Stimulated activated CD8-positive, alpha-beta memory T cell treated with anti-CD3 and anti-CD28 coated beads, Interleukin-4, amount 100 ng/mL, for 1 hour (primary cell): Measurements from ENCODE around the gene ZBTB46.
"Not testable (repeated sequence)": the region's sequence is repeated elsewhere in the genome, so short reads cannot be mapped to it uniquely, and the experiment has no call there.

ENCODE experiments used
- DNase-seq, 2 donors: peaks; one replicate each; pipeline ENCODE4 v3.0.0-alpha.2; 2020; ENCODE audit warnings: low read depth in 2 of 2, low spot score in 1 of 2

ZBTB46 gene

DNA sequence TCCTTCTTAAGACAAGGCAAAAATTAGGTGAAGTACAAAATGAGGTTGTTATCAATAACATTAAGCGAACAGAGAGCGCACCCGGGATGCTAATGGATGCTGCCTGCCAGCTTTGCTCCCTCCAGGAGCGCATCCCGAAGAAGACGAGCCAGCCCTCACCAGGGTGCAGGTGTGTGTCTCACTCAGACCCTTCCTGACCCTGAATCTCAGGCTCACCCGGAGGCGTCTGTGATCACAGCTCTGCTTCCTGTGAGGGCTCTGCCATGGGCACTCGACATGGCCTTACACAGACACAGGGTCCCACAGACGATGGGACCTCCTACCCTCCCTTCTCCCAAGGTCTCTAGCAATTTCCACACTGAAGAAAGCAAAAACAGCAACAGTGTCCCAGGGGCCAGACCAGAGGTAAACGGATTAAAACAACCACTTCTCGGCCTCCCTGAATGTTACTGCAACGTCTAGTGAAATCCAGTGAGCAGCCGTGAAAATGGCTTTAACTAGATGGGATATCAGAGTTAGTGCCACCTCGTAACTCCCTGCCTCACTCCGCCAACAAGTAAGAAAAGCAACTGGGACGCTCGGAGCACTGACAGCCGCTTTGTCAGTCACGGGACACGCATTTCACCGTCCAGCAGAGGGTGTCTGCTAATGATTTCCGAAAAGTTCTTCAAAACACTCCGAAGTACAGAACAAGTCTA is 11.7 kb downstream of the ZBTB46 start:
- no peak for DNase-seq

DNA sequence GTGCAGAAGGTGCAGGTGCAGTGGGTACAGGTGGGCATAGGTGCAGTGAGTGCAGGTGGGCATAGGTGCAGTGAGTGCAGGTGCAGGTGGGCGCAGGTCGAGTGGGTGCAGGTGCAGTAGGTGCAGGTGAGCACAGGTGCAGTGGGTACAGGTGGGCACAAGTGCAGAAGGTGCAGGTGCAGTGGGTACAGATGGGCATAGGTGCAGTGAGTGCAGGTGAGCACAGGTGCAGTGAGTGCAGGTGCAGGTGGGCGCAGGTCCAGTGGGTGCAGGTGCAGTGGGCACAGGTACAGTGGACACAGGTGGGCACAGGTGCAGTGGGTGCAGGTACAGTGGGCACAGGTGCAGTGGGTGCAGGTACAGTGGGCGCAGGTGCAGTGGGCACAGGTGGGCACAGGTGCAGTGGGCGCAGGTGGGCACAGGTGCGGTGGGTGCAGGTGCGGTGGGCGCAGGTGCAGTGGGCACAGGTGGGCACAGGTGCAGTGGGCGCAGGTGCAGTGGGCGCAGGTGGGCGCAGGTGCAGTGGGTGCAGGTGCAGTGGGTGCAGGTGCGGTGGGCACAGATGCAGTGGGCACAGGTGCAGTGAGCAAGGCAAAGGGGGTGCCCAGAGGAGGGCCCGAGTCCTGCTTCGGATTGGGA is 15.3 kb downstream of the ZBTB46 start:
- DNase-seq, result no peak

DNA sequence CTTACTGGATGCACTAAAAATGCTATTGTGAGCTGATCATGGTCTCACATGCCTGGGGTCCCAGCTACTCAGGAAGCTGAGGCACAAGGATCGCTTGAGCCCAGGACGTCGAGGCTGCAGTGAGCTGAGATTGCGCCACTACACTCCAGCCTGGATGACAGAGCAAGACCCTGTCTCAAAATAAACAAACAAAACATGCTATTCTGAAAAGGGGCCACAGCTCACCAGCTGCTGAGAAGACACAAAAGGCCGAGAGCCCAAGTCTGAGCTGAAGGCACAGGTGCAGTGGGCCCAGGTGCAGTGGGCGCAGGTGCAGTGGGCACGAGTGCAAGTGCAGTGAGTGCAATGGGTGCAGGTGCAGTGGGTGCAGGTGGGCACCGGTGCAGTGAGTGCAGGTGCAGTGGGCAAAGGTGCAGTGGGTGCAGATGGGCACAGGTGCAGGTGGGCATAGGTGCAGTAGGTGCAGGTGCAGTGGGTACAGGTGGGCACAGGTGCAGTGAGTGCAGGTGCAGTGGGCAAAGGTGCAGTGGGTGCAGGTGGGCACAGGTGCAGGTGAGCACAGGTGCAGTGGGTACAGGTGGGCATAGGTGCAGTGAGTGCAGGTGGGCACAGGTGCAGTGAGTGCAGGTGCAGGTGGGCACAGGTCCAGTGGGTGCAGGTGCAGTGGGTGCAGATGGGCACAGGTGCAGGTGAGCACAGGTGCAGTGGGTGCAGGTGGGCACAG is 16.0 kb downstream of the ZBTB46 start:
- DNase-seq, result no peak

DNA sequence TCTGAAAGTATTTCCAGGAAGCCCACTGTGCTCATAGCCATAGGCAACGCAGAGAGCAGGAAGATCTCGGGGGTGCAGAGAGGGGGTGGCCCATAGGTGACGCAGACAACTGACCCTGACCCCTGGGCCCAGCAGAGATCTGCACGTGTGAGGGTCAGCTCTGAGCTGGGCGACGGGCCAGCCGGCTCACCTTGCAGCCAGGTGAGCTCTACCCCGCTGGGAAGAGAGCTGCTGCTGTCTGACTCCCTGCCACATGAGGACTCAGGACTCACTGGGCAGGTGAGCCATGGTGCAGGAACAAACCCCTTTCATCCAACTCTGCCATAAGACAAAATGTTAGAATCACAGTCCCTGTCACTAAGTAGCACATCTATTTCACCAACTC is 19.6 kb downstream of the ZBTB46 start:
- DNase-seq, result no peak

DNA sequence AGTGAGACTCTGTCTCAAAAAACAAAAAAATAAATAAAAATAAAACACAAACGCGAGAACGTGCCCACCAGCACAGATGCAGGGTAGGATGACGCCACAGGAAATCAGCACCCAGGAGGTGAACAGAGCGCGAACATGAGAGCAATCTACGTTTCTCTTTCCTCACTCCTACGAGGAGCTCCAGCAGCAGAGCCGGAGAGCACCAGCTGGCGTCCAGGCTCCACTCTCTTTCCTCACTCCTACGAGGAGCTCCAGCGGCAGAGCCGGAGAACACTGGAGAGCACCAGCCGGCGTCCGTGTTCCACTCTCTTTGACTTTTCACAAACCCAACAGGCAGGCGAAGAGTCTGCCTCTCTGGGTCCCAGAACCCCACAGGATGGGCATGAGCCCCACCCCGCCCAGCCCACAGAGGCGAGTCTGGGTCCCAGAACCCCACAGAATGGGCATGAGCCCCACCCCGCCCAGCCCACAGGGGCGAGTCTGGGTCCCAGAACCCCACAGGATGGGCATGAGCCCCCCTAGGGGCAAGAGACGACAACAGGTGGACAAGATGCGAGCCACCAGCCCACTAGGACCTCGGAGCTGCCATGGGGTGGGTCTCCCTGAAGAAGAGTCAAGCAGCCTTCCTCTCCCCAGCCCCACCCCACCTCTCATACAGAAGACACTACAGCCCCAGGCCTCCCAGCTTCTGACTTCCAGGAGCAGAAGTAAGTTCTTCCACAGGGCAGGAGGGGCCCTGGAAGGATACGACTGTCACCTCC is 20.2 kb downstream of the ZBTB46 start:
- no peak for DNase-seq

DNA sequence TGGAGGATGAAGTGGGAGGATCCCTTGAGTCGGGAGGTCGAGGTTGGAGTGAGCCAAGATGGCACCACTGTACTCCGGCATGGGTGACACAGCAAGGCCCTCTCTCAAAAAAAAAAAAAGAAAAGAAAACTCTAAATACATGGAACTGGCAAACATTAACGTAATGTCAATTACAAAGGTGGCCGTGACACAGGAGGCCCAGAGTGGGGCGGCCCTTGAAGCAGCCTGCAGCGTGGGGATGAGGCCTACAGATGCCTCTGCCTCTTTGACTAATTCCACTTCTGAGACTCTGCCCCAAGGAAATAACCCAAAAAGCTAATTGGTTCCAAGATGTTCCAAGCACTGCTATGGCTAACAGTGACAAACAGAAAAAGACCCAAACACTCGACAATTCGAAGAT is 21.2 kb downstream of the ZBTB46 start:
- no peak for DNase-seq

DNA sequence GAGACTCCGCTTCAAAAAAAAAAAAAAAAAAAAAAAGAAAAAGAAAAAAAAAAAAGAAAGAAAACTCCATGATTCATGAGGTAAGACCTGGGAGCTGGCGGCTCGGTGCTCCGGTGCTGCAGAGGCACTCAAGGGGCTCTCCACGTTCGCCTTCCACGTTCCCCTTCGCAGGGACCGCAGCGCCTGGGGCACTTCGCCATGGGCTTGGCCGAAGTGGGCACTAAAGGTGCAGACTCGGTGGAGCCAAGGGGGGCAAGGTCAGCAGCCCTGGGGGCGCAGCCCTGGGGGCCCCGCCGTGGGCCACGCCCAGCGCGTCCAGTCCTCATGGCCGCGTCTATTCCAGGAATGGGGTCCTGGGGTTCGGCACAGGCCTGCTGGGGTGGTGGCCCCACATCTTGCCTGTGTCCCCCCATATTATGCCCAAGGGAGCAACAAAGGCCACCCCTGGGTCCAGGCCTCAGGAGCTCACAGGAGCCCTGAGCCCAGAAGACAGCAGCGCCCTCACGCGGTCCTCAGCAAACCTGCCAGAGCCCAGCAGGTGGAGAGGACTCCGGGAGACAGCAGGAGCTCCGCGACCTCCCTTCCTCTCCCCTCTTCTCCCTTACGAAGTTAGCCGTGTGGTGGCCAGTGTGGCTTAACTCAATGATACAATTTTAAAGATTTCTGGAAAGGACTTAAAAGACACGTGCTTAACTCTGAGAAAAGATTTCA is 21.9 kb downstream of the ZBTB46 start:
- DNase-seq, result no peak

DNA sequence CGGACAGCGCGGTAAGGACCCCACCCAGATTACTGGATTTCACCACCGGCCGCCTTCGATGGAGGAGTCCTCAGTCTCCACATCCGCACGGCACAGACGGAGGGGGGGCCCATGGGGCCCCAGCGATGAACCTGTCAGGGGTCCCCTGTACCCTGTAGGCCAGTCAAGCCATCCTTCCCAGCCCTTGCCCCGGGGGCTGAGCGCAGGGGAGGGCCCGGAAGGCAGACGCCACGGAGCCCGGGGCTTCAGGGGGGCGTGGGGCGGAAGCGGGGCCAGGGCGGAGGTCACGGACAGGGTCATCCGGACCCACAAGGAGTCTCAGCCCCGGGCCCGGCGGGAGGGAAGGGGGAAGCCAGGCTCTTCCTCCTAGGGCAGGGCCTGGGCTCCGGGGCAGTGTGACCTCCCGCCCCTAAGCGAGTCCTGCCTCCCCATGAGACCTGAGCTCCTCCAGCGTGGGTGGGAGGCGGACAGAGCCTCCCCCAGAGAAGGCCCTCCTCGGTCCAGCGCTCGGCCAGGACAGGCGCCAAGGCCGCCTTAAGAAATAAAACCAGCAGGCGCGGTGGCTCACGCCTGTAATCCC is 22.8 kb downstream of the ZBTB46 start:
- DNase-seq, result no peak

DNA sequence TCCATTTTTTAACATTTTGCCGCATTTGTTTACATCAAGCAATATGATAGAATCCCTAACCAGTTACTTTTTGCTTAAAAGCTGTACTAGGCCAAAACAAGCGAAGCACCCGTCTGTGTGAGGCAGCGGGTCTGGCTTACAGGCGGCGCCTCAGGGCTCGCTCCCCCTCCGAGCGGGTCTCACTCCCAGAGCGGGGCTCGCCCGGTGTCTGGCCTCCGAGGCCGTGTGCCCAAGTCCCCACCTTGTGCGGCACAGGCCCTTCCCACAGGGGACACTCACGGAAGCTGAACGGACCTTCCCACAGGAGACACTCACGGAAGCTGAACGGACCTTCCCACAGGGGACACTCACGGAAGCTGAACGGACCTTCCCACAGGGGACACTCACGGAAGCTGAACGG is 23.4 kb downstream of the ZBTB46 start:
- DNase-seq, result no peak

DNA sequence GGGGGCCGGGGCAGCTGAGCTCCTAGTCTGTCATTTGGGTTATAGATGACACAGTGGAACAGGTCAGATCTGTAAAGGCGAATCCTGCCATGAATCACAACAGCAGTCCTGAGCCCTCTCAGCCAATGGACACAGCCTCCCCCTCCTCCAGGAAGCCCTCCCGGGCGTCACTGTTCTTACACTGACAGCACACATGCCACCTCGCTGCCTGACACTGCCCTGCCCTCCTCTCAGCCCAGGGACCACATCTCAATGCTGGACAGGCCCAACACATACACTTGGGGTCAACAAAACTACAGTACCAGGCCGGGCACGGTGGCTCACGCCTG is 26.8 kb downstream of the ZBTB46 start:
- DNase-seq, result no peak

DNA sequence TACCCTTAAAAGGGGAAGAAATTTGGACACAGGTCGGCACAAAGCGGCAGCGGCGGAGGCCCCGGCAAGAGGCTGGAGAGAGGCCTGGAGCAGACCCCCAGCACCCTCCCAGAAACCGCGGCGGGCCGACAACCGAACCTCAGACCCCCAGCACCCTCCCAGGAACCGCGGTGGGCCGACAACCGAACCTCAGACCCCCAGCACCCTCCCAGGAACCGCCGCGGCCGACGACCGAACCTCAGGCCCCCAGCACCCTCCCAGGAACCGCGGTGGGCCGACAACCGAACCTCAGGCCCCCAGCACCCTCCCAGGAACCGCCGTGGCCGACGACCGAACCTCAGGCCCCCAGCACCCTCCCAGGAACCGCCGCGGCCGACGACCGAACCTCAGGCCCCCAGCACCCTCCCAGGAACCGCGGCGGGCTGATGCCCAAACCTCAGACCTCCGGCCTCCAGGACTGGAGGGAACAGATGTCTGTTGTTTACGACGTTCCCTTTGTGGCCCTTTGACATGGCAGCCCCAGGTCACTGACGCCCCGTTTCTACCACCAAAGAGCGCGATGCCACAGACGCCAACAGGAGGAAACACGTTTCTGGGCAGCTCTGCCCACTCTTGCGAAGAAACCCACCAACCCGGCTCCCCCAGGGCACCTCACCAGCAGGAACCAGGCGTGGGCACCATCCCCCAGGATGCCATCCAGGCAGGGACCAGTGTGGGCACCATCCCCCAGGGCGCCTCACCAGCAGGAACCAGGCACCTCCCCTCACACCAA is 28.4 kb downstream of the ZBTB46 start:
- DNase-seq, result no peak

DNA sequence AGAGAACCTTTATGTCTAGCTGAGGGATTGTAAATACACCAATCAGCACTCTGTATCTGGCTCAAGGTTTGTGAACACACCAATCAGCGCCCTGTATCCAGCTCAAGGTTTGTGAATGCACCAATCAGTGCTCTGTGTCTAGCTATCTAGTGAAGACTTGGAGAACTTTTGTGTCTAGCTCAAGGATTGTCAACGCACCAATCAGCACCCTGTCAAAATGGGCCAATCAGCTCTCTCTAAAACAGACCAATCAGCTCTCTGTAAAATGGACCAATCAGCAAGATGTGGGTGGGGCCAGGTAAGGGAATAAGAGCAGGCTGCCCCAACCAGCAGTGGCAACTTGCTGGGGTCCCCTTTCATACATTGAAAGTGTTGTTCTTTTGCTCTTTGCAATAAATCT is 29.9 kb downstream of the ZBTB46 start:
- DNase-seq, result not testable (repeated sequence)

DNA sequence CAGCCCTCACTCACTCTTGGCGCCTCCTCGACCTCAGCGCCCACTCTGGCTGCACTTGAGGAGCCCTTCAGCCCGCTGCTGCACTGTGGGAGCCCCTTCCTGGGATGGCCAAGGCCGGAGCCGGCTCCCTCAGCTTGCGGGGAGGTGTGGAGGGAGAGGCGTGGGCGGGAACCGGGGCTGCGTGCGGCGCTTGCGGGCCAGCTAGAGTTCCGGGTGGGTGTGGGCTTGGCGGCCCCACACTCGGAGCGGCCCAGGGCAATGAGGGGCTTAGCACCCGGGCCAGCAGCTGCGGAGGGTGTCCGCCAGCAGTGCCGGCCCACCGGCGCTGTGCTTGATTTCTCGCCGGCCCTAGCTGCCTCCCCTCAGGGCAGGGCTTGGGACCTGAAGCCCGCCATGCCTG is 30.7 kb downstream of the ZBTB46 start:
- not testable (repeated sequence) for DNase-seq

DNA sequence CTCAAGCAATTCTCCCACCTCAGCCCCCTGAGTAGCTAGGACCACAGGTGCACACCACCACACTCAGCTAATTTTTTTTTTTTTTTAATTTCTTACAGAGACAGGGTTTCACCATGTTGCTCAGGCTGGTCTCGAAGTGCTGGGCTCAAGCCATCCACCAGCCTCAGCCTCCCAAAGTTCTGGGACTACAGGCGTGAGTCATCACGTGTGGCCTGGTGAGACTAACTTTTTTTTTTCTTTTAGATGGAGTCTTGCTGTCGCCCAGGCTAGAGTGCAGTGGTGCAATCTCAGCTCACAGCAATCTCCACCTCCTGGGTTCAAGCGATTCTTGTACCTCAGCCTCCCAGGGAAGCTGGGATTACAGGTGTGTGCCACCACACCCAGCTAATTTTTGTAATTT is 31.9 kb downstream of the ZBTB46 start:
- DNase-seq, result not testable (repeated sequence)

DNA sequence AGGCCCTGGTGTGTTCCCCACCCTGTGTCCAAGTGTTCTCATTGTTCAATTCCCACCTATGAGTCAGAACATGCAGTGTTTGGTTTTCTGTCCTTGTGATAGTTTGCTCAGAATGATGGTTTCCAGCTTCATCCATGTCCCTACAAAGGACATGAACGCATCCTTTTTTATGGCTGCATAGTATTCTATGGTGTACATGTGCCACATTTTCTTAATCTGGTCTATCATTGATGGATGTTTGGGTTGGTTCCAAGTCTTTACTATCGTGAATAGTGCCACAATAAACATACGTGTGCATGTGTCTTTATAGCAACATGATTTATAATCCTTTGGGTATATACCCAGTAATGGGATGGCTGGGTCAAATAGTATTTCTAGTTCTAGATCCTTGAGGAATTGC is 33.9 kb downstream of the ZBTB46 start:
- not testable (repeated sequence) for DNase-seq

DNA sequence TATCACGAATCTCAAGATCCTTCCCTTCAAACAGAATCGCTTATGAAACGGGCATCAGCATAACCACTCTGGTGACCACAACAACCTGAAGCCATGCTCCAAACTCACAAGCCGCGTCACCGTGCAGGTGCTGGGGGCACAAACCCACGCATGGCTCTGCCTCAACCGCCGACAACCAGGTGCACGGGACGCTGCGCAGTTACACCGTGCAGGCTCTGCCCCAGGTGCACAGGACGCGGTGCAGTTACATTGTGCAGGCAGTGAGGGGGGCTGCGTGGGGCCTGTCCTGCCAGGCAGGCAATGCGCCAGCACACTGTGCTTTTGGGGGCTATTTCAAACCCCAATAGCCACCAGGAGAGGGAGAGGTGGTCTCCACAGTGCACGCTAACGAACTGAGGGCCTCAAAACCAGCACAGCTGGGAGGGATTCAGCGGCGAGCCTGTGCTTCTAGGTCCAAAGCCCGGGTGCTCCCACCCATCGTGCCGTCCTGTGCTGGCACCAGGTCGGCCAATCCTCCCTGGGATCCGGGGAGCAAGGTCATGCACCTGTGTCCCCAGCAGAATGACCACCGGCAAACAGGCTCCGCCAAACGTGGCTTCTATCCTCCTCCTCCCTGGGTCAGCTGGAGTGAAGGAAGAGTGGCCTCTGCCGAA is 35.8 kb downstream of the ZBTB46 start:
- DNase-seq, result no peak

DNA sequence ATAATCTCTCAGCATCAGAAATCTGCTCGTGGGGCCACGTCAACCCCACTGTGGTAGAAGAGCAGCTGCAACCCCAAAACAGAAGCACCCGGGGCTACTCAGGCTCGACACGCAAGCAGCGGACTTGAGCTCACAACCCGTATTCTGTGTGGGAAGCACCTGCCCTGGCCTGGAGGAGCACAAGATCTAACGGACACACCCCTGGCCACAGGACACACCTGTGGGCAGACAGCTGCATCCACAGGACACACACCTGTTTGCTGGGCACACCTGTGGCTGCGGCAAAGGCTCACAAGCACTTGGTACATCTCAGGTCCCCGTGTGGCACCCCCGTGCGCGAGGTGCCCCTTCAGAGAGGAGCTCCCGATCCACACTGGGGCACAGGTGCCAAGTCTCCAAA is 36.5 kb downstream of the ZBTB46 start:
- DNase-seq, result no peak

DNA sequence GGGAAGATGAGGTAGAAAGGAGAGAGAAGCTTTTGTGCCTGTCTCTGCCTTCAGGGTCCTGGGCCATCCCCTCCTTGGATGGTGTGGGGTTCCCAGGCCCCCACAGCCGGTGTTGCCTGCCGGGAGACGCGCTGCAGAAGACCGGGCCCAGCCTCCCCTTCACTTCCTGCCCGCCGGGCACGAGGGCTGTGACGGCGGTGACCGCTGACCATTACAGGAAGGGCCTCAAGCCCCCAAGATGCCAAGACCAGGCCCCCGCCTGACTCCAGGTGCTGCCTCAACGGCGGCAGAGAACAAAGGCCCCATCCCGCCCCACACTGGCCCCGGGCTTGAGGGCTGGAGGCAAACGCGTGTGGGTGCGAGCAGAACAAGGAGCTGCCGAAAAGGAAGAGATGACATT is 38.2 kb downstream of the ZBTB46 start:
- DNase-seq, result no peak

DNA sequence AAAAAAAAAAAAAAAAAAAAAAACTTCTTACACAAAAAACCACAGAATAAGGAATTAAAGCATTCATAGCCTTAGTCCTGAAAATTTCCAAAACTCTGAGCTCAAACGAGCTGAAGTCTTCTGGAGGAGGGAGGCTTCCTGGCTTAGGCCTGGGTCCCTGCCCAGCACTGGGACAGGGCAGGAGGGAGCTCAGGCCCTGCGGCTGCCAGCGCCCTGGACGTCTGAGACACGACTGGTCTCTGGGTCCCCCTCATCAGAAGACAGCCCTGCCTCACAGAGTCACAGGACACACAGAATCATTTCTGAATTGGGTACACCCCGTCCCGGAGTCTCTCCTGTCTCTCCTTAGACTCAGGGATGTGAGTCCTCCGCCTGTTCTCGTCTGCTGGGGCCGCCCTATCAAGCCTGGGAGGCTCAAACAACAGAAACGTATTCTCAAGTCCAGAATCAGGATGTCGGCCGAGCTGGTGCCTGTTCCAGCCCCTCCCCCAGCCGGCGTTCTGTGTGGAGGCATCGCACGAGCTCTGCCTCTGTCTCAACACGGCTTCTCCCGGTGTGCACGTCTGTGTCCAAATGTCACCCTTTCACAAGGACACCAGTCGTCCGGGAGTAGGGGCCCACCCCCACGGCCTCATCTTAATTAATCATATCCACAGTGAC is 39.4 kb downstream of the ZBTB46 start:
- DNase-seq, result no peak
